SIG-M5 treated with dmso at 0.1 percent for 504 hours (cell line): ENCODE data around the gene TMEM121B.
"Not testable (repeated sequence)": the region's sequence is repeated elsewhere in the genome, so short reads cannot be mapped to it uniquely, and the experiment has no call there.

Experiments used
- DNase-seq: peaks from one replicate; lab custom pipeline; 2025; ENCODE audit not compliant: unreplicated experiment; lab: John Stamatoyannopoulos, UW

TMEM121B gene

GRCh38 chr22:17121233-17122195 lies at the start of gene TMEM121B:
TMEM121B (minus strand) TSS chr22:17121360; CDS start chr22:17121127, 233 bp downstream.
- peak; percentile 78 for DNase-seq

GRCh38 chr22:17167486-17167885 lies 46.3 kb upstream of the TMEM121B start:
- no peak for DNase-seq

- no peak for DNase-seq
Measured at GRCh38 chr22:17164392-17165024, 43.3 kb upstream of the TMEM121B start.

GRCh38 chr22:17162731-17163130 lies 41.6 kb upstream of the TMEM121B start:
- DNase-seq: no peak

- DNase-seq: no peak
Measured at GRCh38 chr22:17161991-17162390, 40.8 kb upstream of the TMEM121B start.

- DNase-seq: no peak
Measured at GRCh38 chr22:17159504-17159951, 38.4 kb upstream of the TMEM121B start.

- DNase-seq: peak; percentile 80
Measured at GRCh38 chr22:17158568-17159503, 37.7 kb upstream of the TMEM121B start, which contains the start of gene HDHD5. HDHD5 (minus strand) TSS chr22:17159277; CDS start chr22:17159251, 26 bp downstream.

- DNase-seq: no peak
Measured at GRCh38 chr22:17158176-17158567, 37.0 kb upstream of the TMEM121B start.

- no peak for DNase-seq
Measured at GRCh38 chr22:17157714-17158113, 36.6 kb upstream of the TMEM121B start.

- peak; percentile 31 for DNase-seq
Measured at GRCh38 chr22:17155941-17156340, 34.8 kb upstream of the TMEM121B start.

GRCh38 chr22:17152971-17153370 lies 31.8 kb upstream of the TMEM121B start:
- no peak for DNase-seq

- no peak for DNase-seq
Measured at GRCh38 chr22:17152340-17152739, 31.2 kb upstream of the TMEM121B start.

GRCh38 chr22:17149076-17149815 lies 28.1 kb upstream of the TMEM121B start:
- DNase-seq: no peak

GRCh38 chr22:17147458-17147857 lies 26.3 kb upstream of the TMEM121B start:
- DNase-seq: not testable (repeated sequence)

- DNase-seq: no peak
Measured at GRCh38 chr22:17145021-17145680, 24.0 kb upstream of the TMEM121B start.

- DNase-seq: no peak
Measured at GRCh38 chr22:17143826-17144225, 22.7 kb upstream of the TMEM121B start.

- no peak for DNase-seq
Measured at GRCh38 chr22:17143101-17143500, 21.9 kb upstream of the TMEM121B start.

GRCh38 chr22:17140826-17141766 lies 19.9 kb upstream of the TMEM121B start:
- DNase-seq: no peak
